Adrenal gland (tissue), 5 donors: ENCODE data around the gene YIPF7.

Experiments
- POLR2A ChIP-seq, 2 donors: fragments of 450-650 bp; IDR thresholded peaks; one replicate each; pipeline ENCODE4 v1.6.1; 2017; ENCODE audit warnings: antibody characterized with exemption in 2 of 2, mild to moderate bottlenecking in 2 of 2, moderate library complexity in 1 of 2
- TF ChIP-seq, protein P1 (sequence below), 6 experiments: fragments of 450-650 bp in 4 of 6; fragments of 200-600 bp in 2 of 6; sonication (generic) in 1 of 6; IDR thresholded peaks; 1 replicate in 5 of 6; 2 replicates in 1 of 6; pipeline versions ENCODE4 v1.5.1 to v1.8.0; 2016 to 2021; ENCODE audit warnings: antibody characterized with exemption in 6 of 6, mild to moderate bottlenecking in 2 of 6, moderate library complexity in 1 of 6
- donor health status: DM: no; HTN: no; CAD: no.

GRCh38 chr4:44660396-44660795 lies 9.0 kb upstream of the YIPF7 start:
- TF ChIP-seq POLR2A (IDR thresholded peaks at IDR 0.05) = no peak
- TF ChIP-seq, protein P1, sequence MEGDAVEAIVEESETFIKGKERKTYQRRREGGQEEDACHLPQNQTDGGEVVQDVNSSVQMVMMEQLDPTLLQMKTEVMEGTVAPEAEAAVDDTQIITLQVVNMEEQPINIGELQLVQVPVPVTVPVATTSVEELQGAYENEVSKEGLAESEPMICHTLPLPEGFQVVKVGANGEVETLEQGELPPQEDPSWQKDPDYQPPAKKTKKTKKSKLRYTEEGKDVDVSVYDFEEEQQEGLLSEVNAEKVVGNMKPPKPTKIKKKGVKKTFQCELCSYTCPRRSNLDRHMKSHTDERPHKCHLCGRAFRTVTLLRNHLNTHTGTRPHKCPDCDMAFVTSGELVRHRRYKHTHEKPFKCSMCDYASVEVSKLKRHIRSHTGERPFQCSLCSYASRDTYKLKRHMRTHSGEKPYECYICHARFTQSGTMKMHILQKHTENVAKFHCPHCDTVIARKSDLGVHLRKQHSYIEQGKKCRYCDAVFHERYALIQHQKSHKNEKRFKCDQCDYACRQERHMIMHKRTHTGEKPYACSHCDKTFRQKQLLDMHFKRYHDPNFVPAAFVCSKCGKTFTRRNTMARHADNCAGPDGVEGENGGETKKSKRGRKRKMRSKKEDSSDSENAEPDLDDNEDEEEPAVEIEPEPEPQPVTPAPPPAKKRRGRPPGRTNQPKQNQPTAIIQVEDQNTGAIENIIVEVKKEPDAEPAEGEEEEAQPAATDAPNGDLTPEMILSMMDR (IDR thresholded peaks at IDR 0.05) = no peak
